ENCODE measurements around the gene FOCAD. TPM values are rescaled to one million over a fixed set of nuclear protein-coding genes. Genes with fewer than 3 reads are reported as not detected.

FOCAD gene
- total RNA-seq, 1 donor from 2014 or later, result 25.5 TPM

DNA sequence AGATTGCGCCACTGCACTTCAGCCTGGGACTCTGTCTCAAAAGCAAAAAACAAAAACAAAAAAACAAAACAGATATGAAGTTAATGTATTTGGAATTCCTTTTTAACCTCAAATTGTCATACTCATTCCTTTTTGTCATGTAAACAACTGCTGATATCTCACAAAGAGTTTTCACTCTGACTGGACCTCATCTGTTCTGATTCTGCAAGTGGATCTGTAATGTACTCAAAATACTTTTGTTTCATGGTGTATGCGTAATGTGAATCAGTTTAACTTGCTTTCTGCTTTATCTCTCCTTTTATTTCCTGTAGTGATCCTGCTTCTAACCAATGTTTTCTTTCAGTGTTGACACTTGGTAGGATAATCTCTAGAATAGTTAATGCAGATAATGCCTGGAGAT lies 106.7 kb downstream of the FOCAD start:
- ATAC-seq, result no peak
- no peak overlapping the region for H3K4me3 ChIP-seq
- H3K9me3 ChIP-seq, result no peaks in the 10 kb centered on the region
- TF ChIP-seq CTCF (IDR thresholded peaks at IDR 0.05), result no peak
- intact Hi-C loops (cut with DNase I), result no loop called here
- H3K4me1 ChIP-seq, result no peaks in the 10 kb centered on the region
- no peak for DNase-seq
- no peaks in the 10 kb centered on the region for H3K27me3 ChIP-seq
- peaks cover 10% of the 10 kb centered on the region for H3K36me3 ChIP-seq
- no peak overlapping the region for H3K27ac ChIP-seq

GRCh38 chr9:20791682-20792081 lies 107.6 kb downstream of the FOCAD start:
- Histone ChIP-seq H3K27ac (no peak overlapping the region), H3K27me3 (no peaks in the 10 kb centered on the region), H3K36me3 (peaks cover 10% of the 10 kb centered on the region), H3K9me3 (no peaks in the 10 kb centered on the region), H3K4me3 (no peak overlapping the region), H3K4me1 (no peaks in the 10 kb centered on the region)
- ATAC-seq, result no peak
- intact Hi-C loops (cut with DNase I), result no loop called here
- no peak for DNase-seq
- TF ChIP-seq CTCF (IDR thresholded peaks at IDR 0.05), result no peak

DNA sequence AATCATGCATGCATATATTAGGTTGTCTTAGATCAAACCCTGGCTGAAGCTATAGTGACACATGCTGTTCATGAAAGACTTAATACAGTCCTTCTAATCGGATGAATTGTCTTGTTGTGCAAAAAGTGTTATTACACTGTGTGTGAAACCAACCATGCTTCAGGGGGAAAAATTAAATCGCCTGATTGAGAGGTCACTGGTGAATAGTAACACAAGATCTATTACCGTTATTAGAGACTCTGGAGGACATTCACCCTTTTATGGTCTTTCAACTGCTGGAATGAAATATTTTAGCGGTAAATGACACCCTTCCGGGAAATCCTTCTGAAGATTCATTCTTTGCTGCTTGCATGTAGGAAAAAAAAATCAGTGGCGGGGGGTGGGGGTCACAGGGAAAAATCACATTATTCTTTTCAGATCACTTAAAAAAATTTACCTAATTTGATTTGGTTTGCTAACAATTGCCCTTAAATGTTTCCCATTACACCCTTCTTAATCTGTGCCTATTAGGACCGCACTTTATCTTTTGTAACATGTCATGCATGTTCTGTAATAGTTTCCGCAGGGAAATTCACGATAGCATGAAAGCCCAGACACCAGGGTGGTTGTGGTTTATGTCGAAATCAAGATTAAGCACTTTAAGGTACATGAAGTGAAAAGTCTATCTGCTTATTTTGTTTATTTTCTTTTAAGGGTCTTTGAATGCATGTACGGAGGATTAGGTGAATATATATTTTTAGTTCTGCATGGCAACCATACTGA lies 120.6 kb downstream of the FOCAD start:
- no peak overlapping the region for H3K4me3 ChIP-seq
- no peaks in the 10 kb centered on the region for H3K27me3 ChIP-seq
- H3K36me3 ChIP-seq, result no peaks in the 10 kb centered on the region
- DNase-seq, result no peak
- no peaks in the 10 kb centered on the region for H3K9me3 ChIP-seq
- no peaks in the 10 kb centered on the region for H3K4me1 ChIP-seq
- intact Hi-C loops (cut with DNase I), result no loop called here
- ATAC-seq, result peak; percentile 41
- H3K27ac ChIP-seq, result no peak overlapping the region
- TF ChIP-seq CTCF (IDR thresholded peaks at IDR 0.05), result no peak

- Histone ChIP-seq H3K4me3 (no peak overlapping the region), H3K4me1 (no peaks in the 10 kb centered on the region), H3K27me3 (no peaks in the 10 kb centered on the region), H3K9me3 (no peaks in the 10 kb centered on the region), H3K36me3 (no peaks in the 10 kb centered on the region), H3K27ac (no peak overlapping the region)
- intact Hi-C loops (cut with DNase I), result no loop called here
- ATAC-seq, result no peak
- DNase-seq, result no peak
- TF ChIP-seq CTCF (IDR thresholded peaks at IDR 0.05), result no peak
Observed at GRCh38 chr9:20805766-20806165, 121.7 kb downstream of the FOCAD start.

- no peaks in the 10 kb centered on the region for H3K4me1 ChIP-seq
- DNase-seq (no peak), ATAC-seq (no peak)
- intact Hi-C loops (cut with DNase I), result no loop called here
- no peak overlapping the region for H3K4me3 ChIP-seq
- H3K27me3 ChIP-seq, result no peaks in the 10 kb centered on the region
- H3K27ac ChIP-seq, result no peak overlapping the region
- no peaks in the 10 kb centered on the region for H3K9me3 ChIP-seq
- H3K36me3 ChIP-seq, result no peaks in the 10 kb centered on the region
- TF ChIP-seq CTCF (IDR thresholded peaks at IDR 0.05), result no peak
Observed at GRCh38 chr9:20808002-20808401, 123.9 kb downstream of the FOCAD start.

DNA sequence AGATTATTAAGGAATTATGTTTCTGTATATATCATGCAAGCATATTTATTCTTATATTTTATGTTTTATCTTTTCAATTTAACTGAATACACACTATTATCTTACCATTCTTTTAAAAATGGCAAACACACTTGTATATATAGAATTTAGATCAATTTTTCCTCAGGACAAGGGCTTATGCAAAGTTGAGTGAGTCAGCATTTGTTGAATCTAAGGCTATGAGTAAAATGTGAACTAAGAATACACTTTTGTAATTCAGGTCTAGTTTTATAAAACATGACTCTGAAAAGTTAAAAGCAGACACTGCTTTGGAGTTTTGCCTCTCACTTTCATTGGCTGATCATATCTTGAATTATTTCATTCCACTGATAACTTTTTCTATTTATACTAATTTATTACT lies 127.8 kb downstream of the FOCAD start:
- no peak for TF ChIP-seq CTCF (IDR thresholded peaks at IDR 0.05)
- H3K36me3 ChIP-seq, result no peaks in the 10 kb centered on the region
- H3K27ac ChIP-seq, result no peak overlapping the region
- no peaks in the 10 kb centered on the region for H3K27me3 ChIP-seq
- no peak overlapping the region for H3K4me3 ChIP-seq
- no peaks in the 10 kb centered on the region for H3K4me1 ChIP-seq
- ATAC-seq, result no peak
- no peak for DNase-seq
- H3K9me3 ChIP-seq, result no peaks in the 10 kb centered on the region
- intact Hi-C loops (cut with DNase I), result no loop called here

Measured in upper lobe of right lung (tissue), 1 donor.